GM18517 (cell line): ENCODE measurements around the gene TMEM190.
"Not testable (repeated sequence)": the region's sequence is repeated elsewhere in the genome, so short reads cannot be mapped to it uniquely, and the experiment has no call there.

ENCODE experiments used
- ATAC-seq: cut with Tn5 transposase; IDR thresholded peaks from one replicate; pipeline ENCODE4 v1.9.1; 2021; ENCODE audit warnings: mild to moderate bottlenecking, moderate library complexity; ENCODE audit not compliant: unreplicated experiment

TMEM190 gene

DNA sequence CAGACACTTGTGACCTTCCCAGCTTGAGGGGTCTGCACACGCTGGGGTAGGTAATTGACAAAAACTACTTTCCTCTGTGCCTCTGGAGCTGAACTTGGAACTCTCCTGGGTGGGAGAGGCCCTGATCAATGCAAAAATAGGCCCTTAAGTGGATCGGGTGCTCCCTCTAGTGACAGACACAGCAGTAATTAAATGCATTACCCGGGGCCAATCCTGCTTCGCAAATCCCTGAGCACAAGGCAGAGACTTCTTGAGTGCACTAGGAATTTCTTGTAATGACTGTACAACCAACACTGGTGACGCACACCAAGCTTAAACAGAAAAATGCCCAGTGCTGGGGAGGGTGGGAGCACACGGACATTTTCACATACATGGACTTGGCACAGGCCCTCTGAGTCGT lies 41.6 kb downstream of the TMEM190 start:
- ATAC-seq: no peak

DNA sequence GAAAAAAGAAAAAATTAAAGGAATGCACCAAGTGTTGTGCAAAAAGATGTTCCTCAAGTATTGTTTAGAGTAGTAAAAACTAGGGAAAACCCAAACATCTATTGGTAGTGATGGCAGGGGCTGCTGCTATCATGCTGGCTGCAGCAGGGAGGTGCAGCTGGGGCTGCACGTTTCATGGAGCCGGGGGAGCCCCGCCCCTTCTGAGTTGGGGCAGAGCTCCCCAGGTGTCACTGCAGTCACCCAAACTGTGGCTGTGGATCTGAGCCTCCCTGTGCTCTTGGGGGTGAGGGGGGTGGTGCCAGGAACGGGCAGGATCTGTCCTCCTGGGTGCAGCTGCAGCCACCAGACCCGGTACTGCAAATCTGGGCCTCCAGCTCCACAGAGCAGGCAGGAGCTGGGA lies 42.5 kb downstream of the TMEM190 start:
- no peak for ATAC-seq

DNA sequence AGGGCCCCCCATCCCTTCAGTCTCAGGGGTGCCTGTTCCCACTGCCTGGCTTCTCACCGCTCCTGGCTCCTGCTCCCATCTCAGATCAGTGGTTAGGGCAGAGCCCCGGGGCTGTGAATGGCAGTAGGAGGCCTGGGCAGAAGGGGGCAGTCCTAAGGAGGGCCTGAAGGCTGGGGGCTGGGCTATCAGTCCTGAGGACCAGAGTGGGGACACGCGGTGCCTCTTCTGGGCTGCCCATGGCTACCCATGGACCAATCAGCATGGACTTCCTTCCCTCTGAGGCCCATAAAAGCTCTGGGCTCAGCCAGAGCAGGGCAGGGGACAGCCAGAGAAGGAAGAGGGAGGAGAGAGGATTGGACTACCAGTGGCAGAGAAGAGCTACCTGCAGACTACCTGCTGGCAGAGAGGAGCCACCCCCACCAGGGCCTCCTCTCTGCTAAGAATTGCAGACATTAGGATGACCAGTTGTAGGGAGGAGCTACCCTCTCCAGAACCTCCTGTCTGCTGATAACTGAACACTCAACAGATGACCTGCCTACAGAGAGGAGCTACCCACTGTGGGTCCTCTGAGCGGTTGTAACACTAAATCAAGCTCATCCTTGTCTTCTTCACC lies 43.1 kb downstream of the TMEM190 start:
- ATAC-seq: no peak

DNA sequence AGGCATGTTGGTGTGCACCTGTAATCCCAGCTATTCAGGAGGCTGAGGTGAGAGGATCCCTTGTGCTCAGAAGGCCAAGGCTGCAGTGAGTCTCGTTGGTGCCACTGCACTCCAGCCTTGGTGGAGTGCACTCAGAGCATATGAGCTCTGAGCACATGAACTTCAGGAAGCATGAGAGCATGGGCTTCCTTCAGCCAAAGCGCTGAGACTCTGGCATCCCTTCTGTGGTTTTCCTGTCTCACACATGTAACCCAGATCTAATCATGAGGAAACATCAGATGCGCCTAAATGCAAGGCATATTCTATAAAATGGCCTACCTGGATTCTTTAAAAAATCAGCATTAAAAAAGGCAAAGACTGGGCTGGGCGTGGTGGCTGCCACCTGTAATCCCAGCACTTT lies 44.7 kb downstream of the TMEM190 start:
- ATAC-seq: not testable (repeated sequence)

DNA sequence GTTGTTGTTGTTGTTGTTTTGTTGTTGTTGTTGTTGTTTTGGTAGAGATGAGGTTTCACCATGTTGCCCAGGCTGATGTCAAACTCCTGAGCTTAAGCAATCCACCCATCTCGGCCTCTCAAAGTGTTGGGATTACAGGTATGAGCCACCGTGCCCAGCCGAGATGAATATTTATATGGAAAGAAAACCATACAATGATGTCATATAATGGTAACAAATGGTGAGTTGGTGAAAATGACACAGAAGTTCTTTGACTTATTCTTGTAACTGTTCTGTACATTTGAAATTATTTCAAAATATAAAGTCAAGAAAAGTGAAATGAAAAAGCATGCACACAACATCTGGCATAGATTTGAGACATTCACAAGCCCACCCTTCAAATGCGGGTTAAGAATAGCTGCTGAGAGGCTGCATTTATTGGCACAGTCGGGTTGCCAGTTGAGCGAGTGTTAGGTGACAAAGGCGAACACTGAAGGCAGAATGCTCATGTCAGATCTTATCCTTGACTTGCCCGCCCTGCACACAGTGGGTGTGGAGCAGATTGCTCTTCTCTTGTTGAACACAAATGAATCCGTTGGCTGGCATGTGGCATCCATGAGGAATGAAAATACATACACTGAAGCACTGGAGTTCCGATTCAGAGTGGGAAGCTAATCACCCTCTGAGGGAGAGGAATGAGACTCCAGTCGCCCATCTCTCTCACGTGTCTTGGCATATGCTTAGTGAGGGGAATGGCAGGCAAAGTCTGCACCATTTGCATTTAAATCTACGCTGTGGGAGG lies 46.8 kb downstream of the TMEM190 start:
- ATAC-seq: no peak

DNA sequence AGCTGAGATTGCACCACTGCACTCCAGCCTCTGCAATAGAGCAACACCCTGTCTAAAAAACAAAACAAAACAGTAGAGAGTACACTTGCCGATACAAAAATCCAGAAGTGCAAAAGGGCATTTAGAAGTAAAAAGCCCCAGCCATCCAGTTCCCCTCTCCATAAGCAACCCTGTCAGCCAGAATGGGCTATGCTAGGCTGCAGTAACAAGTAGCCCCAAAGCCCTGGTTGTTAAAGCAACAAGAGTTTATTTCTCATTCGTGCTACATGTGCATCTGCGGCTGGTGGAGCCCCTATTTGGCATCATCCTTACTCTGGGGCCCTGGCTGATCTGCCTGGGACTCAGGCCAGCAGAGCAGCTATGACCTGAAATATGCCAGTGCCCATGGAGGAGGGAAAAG lies 47.9 kb downstream of the TMEM190 start:
- ATAC-seq: no peak

DNA sequence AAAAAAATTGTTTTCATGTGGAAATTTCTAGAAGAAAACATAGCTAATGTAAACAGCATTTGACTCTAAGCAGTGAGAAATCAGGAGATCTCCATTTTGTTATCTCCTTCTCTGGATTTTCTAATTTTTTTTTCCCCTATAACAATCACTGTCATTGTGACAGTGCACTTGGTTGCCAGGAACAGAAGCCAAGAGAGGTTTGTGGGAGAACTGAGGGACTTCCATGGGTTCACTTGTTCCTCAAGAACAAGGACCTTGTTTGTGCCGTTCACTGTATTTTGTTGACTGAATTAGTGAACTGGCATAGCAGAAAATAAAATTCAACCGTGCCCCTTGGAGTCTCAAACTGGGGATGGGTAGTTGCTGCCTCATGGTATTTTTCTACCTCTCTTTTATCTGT lies 49.4 kb downstream of the TMEM190 start:
- no peak for ATAC-seq
